ENCODE measurements around the gene SDK1.

The SDK1 gene

DNA sequence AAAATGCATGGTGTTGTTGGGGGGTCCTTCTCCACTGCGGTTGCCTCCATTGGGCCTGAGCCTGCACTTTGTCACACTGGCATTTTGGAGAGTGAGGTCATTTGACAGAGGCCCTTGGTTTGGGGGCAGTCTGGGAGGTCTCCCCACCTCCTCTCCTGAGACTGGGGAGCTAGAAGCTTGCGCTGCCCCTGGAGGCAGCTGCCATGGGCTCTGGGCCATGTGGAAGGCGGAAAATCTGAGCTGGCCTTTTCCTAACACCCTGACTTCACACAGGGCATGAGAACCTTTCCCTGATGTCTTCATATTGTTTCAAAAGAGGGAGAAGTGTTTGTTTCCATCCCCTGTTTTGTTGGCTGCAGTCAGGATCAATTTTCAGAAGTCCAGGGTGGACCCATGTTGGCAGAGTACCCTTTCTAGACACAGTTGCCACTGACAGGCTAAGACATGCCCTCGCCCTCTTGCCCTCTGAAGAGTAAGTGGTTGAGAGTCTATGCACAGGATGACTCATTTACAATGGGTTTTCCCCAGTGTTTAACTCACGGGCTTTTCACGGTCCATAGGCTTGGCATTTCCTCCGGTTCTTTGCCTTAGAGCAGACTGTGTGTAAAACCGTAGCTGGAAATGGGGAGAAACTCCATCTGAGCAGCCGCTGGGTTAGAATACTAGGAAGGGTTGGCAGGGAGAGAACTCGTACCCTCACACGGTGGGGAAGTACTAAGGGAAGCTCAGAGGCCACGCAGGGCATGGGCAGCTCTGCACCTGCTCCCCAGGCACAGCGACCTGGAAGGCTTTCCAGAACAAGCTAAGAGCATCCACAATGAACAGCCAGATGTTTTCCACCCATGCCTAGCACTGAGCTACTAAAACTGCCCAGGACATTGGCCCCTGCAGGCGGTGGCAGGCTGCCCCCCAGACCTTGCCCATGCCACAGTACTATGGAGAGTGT is 655.0 kb downstream of the SDK1 start:
- peak; percentile 24 for DNase-seq (ENCODE audit: low spot score)

DNA sequence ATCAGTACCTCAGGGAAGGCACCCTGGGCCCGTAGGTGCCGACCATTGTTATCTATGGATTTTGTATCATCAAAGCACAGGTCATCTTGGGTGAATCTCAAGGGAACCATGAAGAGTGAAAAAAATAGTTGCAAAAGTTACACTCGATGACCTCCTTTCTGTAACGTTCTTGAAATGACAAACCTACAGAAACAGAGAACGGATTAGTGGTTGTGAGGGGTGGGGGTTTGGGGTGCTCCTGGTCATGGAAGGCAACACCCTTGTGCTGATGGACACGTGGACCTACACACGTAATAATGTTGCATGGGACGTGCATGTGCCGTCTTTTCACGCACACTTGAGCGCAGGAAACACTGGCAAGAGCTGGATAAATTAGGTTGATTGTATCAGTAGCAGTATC is 655.9 kb downstream of the SDK1 start:
- DNase-seq (ENCODE audit: low spot score) = peak; percentile 41
- Histone ChIP-seq H3K4me3 (no peak overlapping the region), H3K27ac (no peak overlapping the region)
- TF ChIP-seq CTCF (IDR thresholded peaks at IDR 0.05) = no peak

More for the DNA sequence above, 655.0 kb downstream of the SDK1 start:
- TF ChIP-seq CTCF (IDR thresholded peaks at IDR 0.05) = no peak
- H3K27ac ChIP-seq = no peak overlapping the region
- no peak overlapping the region for H3K4me3 ChIP-seq

GRCh38 chr7:3957472-3958108 is 656.5 kb downstream of the SDK1 start:
- TF ChIP-seq CTCF (IDR thresholded peaks at IDR 0.05) = no peak
- no peak for DNase-seq (ENCODE audit: low spot score)
- Histone ChIP-seq H3K27ac (no peak overlapping the region), H3K4me3 (no peak overlapping the region)

- H3K27ac ChIP-seq = no peak overlapping the region
- no peak for TF ChIP-seq CTCF (IDR thresholded peaks at IDR 0.05)
- no peak overlapping the region for H3K4me3 ChIP-seq
- no peak for DNase-seq (ENCODE audit: low spot score)
These were observed 657.0 kb downstream of the SDK1 start for GRCh38 chr7:3958109-3958483.

DNA sequence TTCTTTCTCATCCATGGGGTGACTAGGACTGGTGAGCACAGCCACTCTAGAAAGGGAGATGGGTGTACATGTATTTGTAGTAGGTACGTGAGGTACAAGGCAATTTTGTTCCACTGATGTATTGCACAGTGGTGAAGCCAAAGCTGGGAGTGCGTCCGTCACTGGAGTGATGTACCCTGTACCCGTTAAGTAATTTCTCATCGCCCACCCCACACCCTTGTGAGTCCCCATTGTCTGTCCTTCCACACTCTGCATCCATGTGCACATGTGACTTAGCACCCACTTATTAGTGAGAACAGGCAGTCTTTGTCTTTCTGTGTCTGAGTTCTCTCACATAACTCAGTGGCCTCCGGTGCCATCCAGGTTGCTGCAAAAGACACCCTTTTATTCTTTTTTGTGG is 658.3 kb downstream of the SDK1 start:
- TF ChIP-seq CTCF (IDR thresholded peaks at IDR 0.05) = no peak
- no peak for DNase-seq (ENCODE audit: low spot score)
- Histone ChIP-seq H3K4me3 (no peak overlapping the region), H3K27ac (no peak overlapping the region)

DNA sequence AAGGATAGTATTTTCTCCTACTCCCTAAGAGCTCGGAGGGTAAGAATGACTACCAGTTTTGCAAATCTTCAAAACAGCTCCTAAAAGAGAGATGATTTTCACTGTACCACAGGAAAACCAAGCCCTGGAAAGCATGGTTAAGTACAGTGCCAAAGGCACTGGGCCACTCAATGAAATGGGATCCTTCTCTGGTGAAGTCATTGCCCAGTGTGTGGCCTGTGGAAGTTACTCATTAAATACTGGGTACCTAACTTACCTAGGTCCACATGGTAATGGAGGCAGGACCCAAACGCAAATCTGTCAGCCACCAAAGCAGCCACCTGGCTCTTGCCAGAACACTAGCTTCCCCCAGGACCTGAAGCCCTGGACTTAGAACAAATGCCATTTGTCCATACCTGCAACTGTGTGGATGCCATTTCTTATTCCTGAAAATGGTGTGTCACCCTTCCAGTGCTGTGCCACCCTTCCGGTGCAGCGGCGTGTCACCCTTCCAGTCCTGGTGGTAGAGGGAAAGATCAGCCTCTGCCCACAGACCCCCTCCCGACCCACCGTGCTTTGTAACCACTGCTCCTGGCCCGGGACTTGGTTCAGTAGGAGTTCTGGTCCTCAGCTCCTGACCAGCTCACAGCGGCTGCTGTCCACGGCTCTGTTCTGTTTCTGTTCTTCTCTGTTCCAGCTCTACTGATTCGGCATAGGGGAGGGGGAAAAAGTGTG is 659.2 kb downstream of the SDK1 start:
- DNase-seq (ENCODE audit: low spot score) = no peak
- no peak overlapping the region for H3K4me3 ChIP-seq
- no peak overlapping the region for H3K27ac ChIP-seq
- TF ChIP-seq CTCF (IDR thresholded peaks at IDR 0.05) = no peak
